GM23338 (cell line): ENCODE results near the gene MPP3. TPM values are rescaled to one million over a fixed set of nuclear protein-coding genes. Genes with fewer than 3 reads are reported as not detected.

Experiments
- ATAC-seq: fragments of 200-7000 bp; cut with Tn5 transposase; 3 replicates; pipeline ENCODE4 v1.9.1; 2020
- DNase-seq: peaks from one replicate; pipeline ENCODE4 v3.0.0-alpha.2; 2015; ENCODE audit warnings: low spot score
- H2AFZ ChIP-seq: fragments of 200-600 bp; sonication (generic); 2 replicates; pipeline ENCODE4 v1.8.0; 2016; ENCODE audit warnings: antibody characterized with exemption, mild to moderate bottlenecking, moderate library complexity
- H3F3A ChIP-seq: fragments of 200-600 bp; sonication (generic); replicated peaks from 2 replicates; pipeline ENCODE4 v1.8.0; 2017; ENCODE audit warnings: antibody characterized with exemption, mixed run types, low read depth
- H3K27ac ChIP-seq: fragments of 200-600 bp; sonication (generic); 2 replicates; pipeline ENCODE4 v1.6.1; 2016; ENCODE audit warnings: low read depth
- H3K27me3 ChIP-seq: fragments of 200-600 bp; sonication (generic); 2 replicates; pipeline ENCODE4 v1.8.0; 2016; ENCODE audit warnings: mild to moderate bottlenecking, mixed run types, moderate library complexity; ENCODE audit not compliant: insufficient read depth
- H3K36me3 ChIP-seq: fragments of 200-600 bp; sonication (generic); 2 replicates; pipeline ENCODE4 v1.8.0; 2016; ENCODE audit warnings: mild to moderate bottlenecking; ENCODE audit not compliant: insufficient read depth
- H3K4me1 ChIP-seq: fragments of 200-600 bp; sonication (generic); 2 replicates; pipeline ENCODE4 v1.8.0; 2016; ENCODE audit warnings: mild to moderate bottlenecking, moderate library complexity; ENCODE audit not compliant: insufficient read depth
- H3K4me2 ChIP-seq: fragments of 200-600 bp; sonication (generic); 2 replicates; pipeline ENCODE4 v1.7.1; 2017; ENCODE audit warnings: mixed run types
- H3K4me3 ChIP-seq: fragments of 200-600 bp; sonication (generic); 2 replicates; pipeline ENCODE4 v1.6.1; 2016; ENCODE audit warnings: mixed run types
- H3K79me2 ChIP-seq: fragments of 200-600 bp; sonication (generic); replicated peaks from 2 replicates; pipeline ENCODE4 v1.8.0; 2017; ENCODE audit warnings: mild to moderate bottlenecking; ENCODE audit not compliant: insufficient read depth
- H3K9me2 ChIP-seq: fragments of 200-600 bp; sonication (generic); 2 replicates; pipeline ENCODE4 v1.8.0; 2017; ENCODE audit not compliant: insufficient read depth
- H4K20me1 ChIP-seq: fragments of 200-600 bp; sonication (generic); replicated peaks from 2 replicates; pipeline ENCODE4 v1.8.0; 2017; ENCODE audit warnings: mild to moderate bottlenecking; ENCODE audit not compliant: insufficient read depth
- H3K27ac Mint-ChIP-seq: 2 replicates; pipeline ENCODE4 v1.8.0; 2020; ENCODE audit warnings: inconsistent platforms, mild to moderate bottlenecking, moderate library complexity, mixed read lengths
- H3K27me3 Mint-ChIP-seq: 3 replicates; pipeline ENCODE4 v1.8.0; 2022; ENCODE audit warnings: low read depth, mild to moderate bottlenecking, moderate library complexity, mixed read lengths, inconsistent platforms; ENCODE audit not compliant: insufficient read depth, poor library complexity
- H3K36me3 Mint-ChIP-seq: 3 replicates; pipeline ENCODE4 v1.8.0; 2021; ENCODE audit warnings: low read depth, mild to moderate bottlenecking, inconsistent platforms, moderate library complexity, mixed read lengths
- H3K4me1 Mint-ChIP-seq: 3 replicates; pipeline ENCODE4 v1.8.0; 2020; ENCODE audit warnings: mild to moderate bottlenecking, inconsistent platforms, mixed read lengths
- H3K4me3 Mint-ChIP-seq: 3 replicates; pipeline ENCODE4 v1.8.0; 2021; ENCODE audit warnings: moderate library complexity, mild to moderate bottlenecking, inconsistent platforms, mixed read lengths
- H3K9me3 Mint-ChIP-seq: 3 replicates; pipeline ENCODE4 v1.8.0; 2020; ENCODE audit warnings: moderate library complexity, mild to moderate bottlenecking, inconsistent platforms, mixed read lengths
- EZH2 ChIP-seq: fragments of 200-600 bp; sonication (generic); IDR thresholded peaks from one replicate; pipeline ENCODE4 v1.8.0; 2017; ENCODE audit warnings: antibody characterized with exemption, mild to moderate bottlenecking, low read depth; ENCODE audit not compliant: unreplicated experiment
- EZH2phosphoT487 ChIP-seq: fragments of 200-600 bp; sonication (generic); IDR thresholded peaks from one replicate; pipeline ENCODE4 v1.8.1; 2018; ENCODE audit warnings: antibody characterized with exemption; ENCODE audit not compliant: unreplicated experiment
- JUNB ChIP-seq: IDR thresholded peaks from one replicate; pipeline ENCODE4 v1.6.1; 2016; ENCODE audit warnings: antibody characterized with exemption; ENCODE audit not compliant: unreplicated experiment
- NANOG ChIP-seq: IDR thresholded peaks from 2 replicates; pipeline ENCODE4 v1.6.1; 2016; ENCODE audit warnings: antibody characterized with exemption, borderline replicate concordance
- POLR2AphosphoS5 ChIP-seq: IDR thresholded peaks from 2 replicates; pipeline ENCODE4 v1.6.1; 2016; ENCODE audit warnings: antibody characterized with exemption, low read depth
- STAT1 ChIP-seq: IDR thresholded peaks from one replicate; pipeline ENCODE4 v1.6.1; 2016; ENCODE audit warnings: antibody characterized with exemption; ENCODE audit not compliant: unreplicated experiment
- ZNF114 ChIP-seq: fragments of 250-450 bp; sonication (Bioruptor Pico); IDR thresholded peaks from 2 replicates; pipeline ENCODE4 v1.5.0; 2020; ENCODE audit warnings: mild to moderate bottlenecking, moderate library complexity
- ZNF331 ChIP-seq: fragments of 250-450 bp; sonication (Bioruptor Pico); IDR thresholded peaks from 2 replicates; pipeline ENCODE4 v1.5.0; 2020; ENCODE audit warnings: low read depth, mild to moderate bottlenecking, moderate library complexity
- polyA plus RNA-seq: library from polyadenylated mRNA; unstranded; fragments of >200 nt; fragmentation: Nextera tagmentation; extraction: Ambion mirVana; gene quantifications from 2 replicates; pipeline ENCODE4 v1.2.1, GENCODE V29; 2016
- total RNA-seq: library from RNA; depleted of rRNA; stranded (reverse); fragments of >200 nt; shearing (Covaris generic); gene quantifications from 2 replicates; pipeline ENCODE4 v1.2.3, GENCODE V29; 2014
- TF ChIP-seq, protein P1 (sequence below): IDR thresholded peaks from 2 replicates; pipeline ENCODE4 v1.6.1; 2016; ENCODE audit warnings: antibody characterized with exemption
- TF ChIP-seq, protein P2 (sequence below): fragments of 250-450 bp; sonication (Bioruptor Pico); IDR thresholded peaks from 2 replicates; pipeline ENCODE4 v1.5.0; 2020; ENCODE audit warnings: mild to moderate bottlenecking, moderate library complexity

The MPP3 gene
- total and polyA plus RNA-seq, 2 experiments from 2014 or later, result 6.6 to 7.4 TPM

DNA sequence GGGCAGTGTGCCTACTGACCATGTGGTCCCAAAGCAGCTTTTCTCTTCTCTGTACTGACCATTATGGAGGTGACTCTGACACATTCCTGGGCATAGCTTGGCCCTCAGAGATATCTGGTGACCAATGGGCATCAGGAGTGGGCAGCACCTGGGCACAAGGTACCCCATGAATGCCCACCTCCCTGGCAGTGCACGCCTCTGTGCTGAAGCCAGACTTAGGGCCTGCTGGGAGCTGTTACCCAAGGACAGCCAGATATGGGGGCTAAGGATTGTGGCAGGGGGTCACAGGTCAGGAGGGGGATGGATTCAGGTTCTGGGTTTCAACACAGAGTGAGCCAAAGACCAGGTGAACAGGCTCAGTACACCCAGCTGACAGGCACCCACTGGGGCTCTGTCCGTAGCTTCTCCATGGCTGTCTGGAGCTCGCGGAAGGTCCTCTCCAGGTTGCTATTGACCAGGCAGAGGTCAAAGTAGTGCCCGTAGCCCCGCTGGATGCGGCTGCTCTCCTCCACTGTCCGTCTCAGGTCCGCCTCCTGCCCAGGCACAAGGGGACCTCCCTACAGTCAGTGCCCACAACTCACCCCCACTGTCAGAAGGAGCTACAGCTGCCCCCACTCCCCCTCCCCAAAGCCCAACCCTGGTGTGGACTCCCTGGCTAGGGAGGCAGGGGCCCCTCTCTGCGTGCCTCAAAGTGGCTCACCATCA, 44.7 kb upstream of the MPP3 start:
- H3K27ac Mint-ChIP-seq, result no peak overlapping the region
- H3K9me2 ChIP-seq, result no peaks in the 10 kb centered on the region
- H3K79me2 ChIP-seq, result no peaks in the 10 kb centered on the region
- peaks cover 8% of the 10 kb centered on the region; the same call in 1 of the 2 replicates for H3K4me1 ChIP-seq
- H3K4me3 ChIP-seq, result no peak overlapping the region
- H3K4me2 ChIP-seq, result no peak overlapping the region
- H3K4me3 Mint-ChIP-seq, result no peak overlapping the region
- H3K9me3 Mint-ChIP-seq, result no peaks in the 10 kb centered on the region
- no peaks in the 10 kb centered on the region for H3K36me3 ChIP-seq
- no peaks in the 10 kb centered on the region for H3F3A ChIP-seq
- H3K36me3 Mint-ChIP-seq, result peaks cover 8% of the 10 kb centered on the region; the same call in 1 of the 3 replicates
- H2AFZ ChIP-seq, result no peak overlapping the region
- no peak overlapping the region for H3K27ac ChIP-seq
- H3K4me1 Mint-ChIP-seq, result peaks cover 15% of the 10 kb centered on the region
- peaks cover 6% of the 10 kb centered on the region for H3K27me3 Mint-ChIP-seq
- no peaks in the 10 kb centered on the region for H3K27me3 ChIP-seq
- ATAC-seq, result no peak
- no peak for DNase-seq
- H4K20me1 ChIP-seq, result no peaks in the 10 kb centered on the region
- TF ChIP-seq POLR2AphosphoS5 (no peak), EZH2phosphoT487 (no peak), EZH2 (no peak), JUNB (no peak), NANOG (no peak), ZNF331 (CRISPR knock-in tag) (no peak), ZNF114 (CRISPR knock-in tag) (no peak), STAT1 (no peak)
- TF ChIP-seq, protein P1, sequence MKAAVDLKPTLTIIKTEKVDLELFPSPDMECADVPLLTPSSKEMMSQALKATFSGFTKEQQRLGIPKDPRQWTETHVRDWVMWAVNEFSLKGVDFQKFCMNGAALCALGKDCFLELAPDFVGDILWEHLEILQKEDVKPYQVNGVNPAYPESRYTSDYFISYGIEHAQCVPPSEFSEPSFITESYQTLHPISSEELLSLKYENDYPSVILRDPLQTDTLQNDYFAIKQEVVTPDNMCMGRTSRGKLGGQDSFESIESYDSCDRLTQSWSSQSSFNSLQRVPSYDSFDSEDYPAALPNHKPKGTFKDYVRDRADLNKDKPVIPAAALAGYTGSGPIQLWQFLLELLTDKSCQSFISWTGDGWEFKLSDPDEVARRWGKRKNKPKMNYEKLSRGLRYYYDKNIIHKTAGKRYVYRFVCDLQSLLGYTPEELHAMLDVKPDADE, result no peak
- TF ChIP-seq, protein P2, sequence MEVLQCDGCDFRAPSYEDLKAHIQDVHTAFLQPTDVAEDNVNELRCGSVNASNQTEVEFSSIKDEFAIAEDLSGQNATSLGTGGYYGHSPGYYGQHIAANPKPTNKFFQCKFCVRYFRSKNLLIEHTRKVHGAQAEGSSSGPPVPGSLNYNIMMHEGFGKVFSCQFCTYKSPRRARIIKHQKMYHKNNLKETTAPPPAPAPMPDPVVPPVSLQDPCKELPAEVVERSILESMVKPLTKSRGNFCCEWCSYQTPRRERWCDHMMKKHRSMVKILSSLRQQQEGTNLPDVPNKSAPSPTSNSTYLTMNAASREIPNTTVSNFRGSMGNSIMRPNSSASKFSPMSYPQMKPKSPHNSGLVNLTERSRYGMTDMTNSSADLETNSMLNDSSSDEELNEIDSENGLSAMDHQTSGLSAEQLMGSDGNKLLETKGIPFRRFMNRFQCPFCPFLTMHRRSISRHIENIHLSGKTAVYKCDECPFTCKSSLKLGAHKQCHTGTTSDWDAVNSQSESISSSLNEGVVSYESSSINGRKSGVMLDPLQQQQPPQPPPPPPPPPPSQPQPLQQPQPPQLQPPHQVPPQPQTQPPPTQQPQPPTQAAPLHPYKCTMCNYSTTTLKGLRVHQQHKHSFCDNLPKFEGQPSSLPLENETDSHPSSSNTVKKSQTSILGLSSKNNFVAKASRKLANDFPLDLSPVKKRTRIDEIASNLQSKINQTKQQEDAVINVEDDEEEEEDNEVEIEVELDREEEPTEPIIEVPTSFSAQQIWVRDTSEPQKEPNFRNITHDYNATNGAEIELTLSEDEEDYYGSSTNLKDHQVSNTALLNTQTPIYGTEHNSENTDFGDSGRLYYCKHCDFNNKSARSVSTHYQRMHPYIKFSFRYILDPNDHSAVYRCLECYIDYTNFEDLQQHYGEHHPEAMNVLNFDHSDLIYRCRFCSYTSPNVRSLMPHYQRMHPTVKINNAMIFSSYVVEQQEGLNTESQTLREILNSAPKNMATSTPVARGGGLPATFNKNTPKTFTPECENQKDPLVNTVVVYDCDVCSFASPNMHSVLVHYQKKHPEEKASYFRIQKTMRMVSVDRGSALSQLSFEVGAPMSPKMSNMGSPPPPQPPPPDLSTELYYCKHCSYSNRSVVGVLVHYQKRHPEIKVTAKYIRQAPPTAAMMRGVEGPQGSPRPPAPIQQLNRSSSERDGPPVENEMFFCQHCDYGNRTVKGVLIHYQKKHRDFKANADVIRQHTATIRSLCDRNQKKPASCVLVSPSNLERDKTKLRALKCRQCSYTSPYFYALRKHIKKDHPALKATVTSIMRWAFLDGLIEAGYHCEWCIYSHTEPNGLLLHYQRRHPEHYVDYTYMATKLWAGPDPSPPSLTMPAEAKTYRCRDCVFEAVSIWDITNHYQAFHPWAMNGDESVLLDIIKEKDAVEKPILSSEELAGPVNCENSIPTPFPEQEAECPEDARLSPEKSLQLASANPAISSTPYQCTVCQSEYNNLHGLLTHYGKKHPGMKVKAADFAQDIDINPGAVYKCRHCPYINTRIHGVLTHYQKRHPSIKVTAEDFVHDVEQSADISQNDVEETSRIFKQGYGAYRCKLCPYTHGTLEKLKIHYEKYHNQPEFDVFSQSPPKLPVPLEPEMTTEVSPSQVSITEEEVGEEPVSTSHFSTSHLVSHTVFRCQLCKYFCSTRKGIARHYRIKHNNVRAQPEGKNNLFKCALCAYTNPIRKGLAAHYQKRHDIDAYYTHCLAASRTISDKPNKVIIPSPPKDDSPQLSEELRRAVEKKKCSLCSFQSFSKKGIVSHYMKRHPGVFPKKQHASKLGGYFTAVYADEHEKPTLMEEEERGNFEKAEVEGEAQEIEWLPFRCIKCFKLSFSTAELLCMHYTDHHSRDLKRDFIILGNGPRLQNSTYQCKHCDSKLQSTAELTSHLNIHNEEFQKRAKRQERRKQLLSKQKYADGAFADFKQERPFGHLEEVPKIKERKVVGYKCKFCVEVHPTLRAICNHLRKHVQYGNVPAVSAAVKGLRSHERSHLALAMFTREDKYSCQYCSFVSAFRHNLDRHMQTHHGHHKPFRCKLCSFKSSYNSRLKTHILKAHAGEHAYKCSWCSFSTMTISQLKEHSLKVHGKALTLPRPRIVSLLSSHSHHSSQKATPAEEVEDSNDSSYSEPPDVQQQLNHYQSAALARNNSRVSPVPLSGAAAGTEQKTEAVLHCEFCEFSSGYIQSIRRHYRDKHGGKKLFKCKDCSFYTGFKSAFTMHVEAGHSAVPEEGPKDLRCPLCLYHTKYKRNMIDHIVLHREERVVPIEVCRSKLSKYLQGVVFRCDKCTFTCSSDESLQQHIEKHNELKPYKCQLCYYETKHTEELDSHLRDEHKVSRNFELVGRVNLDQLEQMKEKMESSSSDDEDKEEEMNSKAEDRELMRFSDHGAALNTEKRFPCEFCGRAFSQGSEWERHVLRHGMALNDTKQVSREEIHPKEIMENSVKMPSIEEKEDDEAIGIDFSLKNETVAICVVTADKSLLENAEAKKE (CRISPR knock-in tag), result no peak
